HG03060 (cell line): Measurements from ENCODE around the gene BCAS1.

Experiments used
- ATAC-seq: cut with Tn5 transposase; IDR thresholded peaks from one replicate; pipeline ENCODE4 v1.9.1; 2021; ENCODE audit warnings: low read depth, moderate number of reproducible peaks; ENCODE audit not compliant: unreplicated experiment

Gene BCAS1

GRCh38 chr20:54082100-54082499 is 11.7 kb upstream of the BCAS1 start:
- ATAC-seq: no peak

- ATAC-seq: peak; percentile 52
Measured at GRCh38 chr20:54079652-54080051, 9.3 kb upstream of the BCAS1 start.

- peak; percentile 41 for ATAC-seq
Measured at GRCh38 chr20:54078296-54078984, 8.0 kb upstream of the BCAS1 start.

- ATAC-seq: no peak
Measured at GRCh38 chr20:54076259-54076658, 5.9 kb upstream of the BCAS1 start.

- no peak for ATAC-seq
Measured at GRCh38 chr20:54075322-54075721, 4.9 kb upstream of the BCAS1 start.

GRCh38 chr20:54074511-54074910 is 4.1 kb upstream of the BCAS1 start:
- no peak for ATAC-seq

GRCh38 chr20:54073288-54073687 is 2.9 kb upstream of the BCAS1 start:
- ATAC-seq: no peak

- ATAC-seq: no peak
Measured at GRCh38 chr20:54069501-54069971, 858 bp downstream of the BCAS1 start.

GRCh38 chr20:54068966-54069365 is 1.4 kb downstream of the BCAS1 start:
- no peak for ATAC-seq

GRCh38 chr20:54068495-54068894 is 1.9 kb downstream of the BCAS1 start:
- ATAC-seq: no peak

- ATAC-seq: no peak
Measured at GRCh38 chr20:54067606-54068174, 2.7 kb downstream of the BCAS1 start.

- no peak for ATAC-seq
Measured at GRCh38 chr20:54065601-54066038, 4.8 kb downstream of the BCAS1 start.

GRCh38 chr20:54064939-54065338 is 5.5 kb downstream of the BCAS1 start:
- ATAC-seq: no peak

GRCh38 chr20:54063992-54064676 is 6.3 kb downstream of the BCAS1 start:
- ATAC-seq: no peak

- no peak for ATAC-seq
Measured at GRCh38 chr20:54063580-54063979, 6.8 kb downstream of the BCAS1 start.

GRCh38 chr20:54062812-54063280 is 7.5 kb downstream of the BCAS1 start:
- ATAC-seq: no peak

- no peak for ATAC-seq
Measured at GRCh38 chr20:54061101-54061881, 9.1 kb downstream of the BCAS1 start.

- ATAC-seq: no peak
Measured at GRCh38 chr20:54059691-54060364, 10.6 kb downstream of the BCAS1 start.

GRCh38 chr20:54058420-54059139 is 11.8 kb downstream of the BCAS1 start:
- peak; percentile 59 for ATAC-seq
